HepG2 (cell line): ENCODE data around the gene NDUFAF3. TPM values are rescaled to one million over a fixed set of nuclear protein-coding genes. Genes with fewer than 3 reads are reported as not detected.
A peak's percentile ranks its signal among the peaks of the same experiment; 100 is the strongest.

Experiments used
- CENPX ChIP-seq: sonication (generic); formaldehyde crosslinking; IDR thresholded peaks from 2 replicates; pipeline ENCODE4 v1.9.0; 2021; ENCODE audit warnings: mild to moderate bottlenecking, missing genetic modification reagents, moderate library complexity
- GTF2F1 ChIP-seq: fragments of 150-350 bp; IDR thresholded peaks from 2 replicates; pipeline ENCODE4 v1.6.1; 2014; ENCODE audit warnings: low read length
- MIXL1 ChIP-seq: IDR thresholded peaks from 2 replicates; pipeline ENCODE4 v1.6.1; 2016
- MXI1 ChIP-seq: IDR thresholded peaks from 3 replicates; pipeline ENCODE4 v1.6.1; 2012; ENCODE audit warnings: low read depth, low read length, inconsistent platforms, borderline replicate concordance
- SALL1 ChIP-seq: sonication (generic); formaldehyde crosslinking; IDR thresholded peaks from 2 replicates; pipeline ENCODE4 v1.8.0; 2022; ENCODE audit warnings: mild to moderate bottlenecking, missing genetic modification reagents
- SATB2 ChIP-seq: sonication (generic); formaldehyde crosslinking; IDR thresholded peaks from 2 replicates; pipeline ENCODE4 v1.5.0; 2020; ENCODE audit warnings: missing genetic modification reagents
- THAP8 ChIP-seq: sonication (generic); formaldehyde crosslinking; IDR thresholded peaks from 2 replicates; pipeline ENCODE4 v1.5.1; 2020; ENCODE audit warnings: missing genetic modification reagents, mild to moderate bottlenecking, borderline replicate concordance
- ZBTB14 ChIP-seq: sonication (generic); formaldehyde crosslinking; IDR thresholded peaks from 2 replicates; pipeline ENCODE4 v1.4.0; 2020; ENCODE audit warnings: missing genetic modification reagents
- ZFP41 ChIP-seq: sonication (generic); formaldehyde crosslinking; IDR thresholded peaks from 2 replicates; pipeline ENCODE4 v1.4.0; 2020; ENCODE audit warnings: mild to moderate bottlenecking, missing genetic modification reagents, borderline replicate concordance
- ZNF142 ChIP-seq: sonication (generic); formaldehyde crosslinking; IDR thresholded peaks from 2 replicates; pipeline ENCODE4 v1.4.0; 2020; ENCODE audit warnings: missing genetic modification reagents
- ZNF556 ChIP-seq: sonication (generic); formaldehyde crosslinking; IDR thresholded peaks from 2 replicates; pipeline ENCODE4 v1.4.0; 2020; ENCODE audit warnings: mild to moderate bottlenecking, missing genetic modification reagents, borderline replicate concordance
- ZNF614 ChIP-seq: IDR thresholded peaks from 2 replicates; pipeline ENCODE4 v1.6.1; 2018; ENCODE audit warnings: missing biosample characterization, missing genetic modification reagents, inconsistent platforms, borderline replicate concordance
- polyA plus RNA-seq, 8 experiments: library from polyadenylated mRNA; depleted of rRNA in 3 of 8; stranded (reverse) in 7 of 8; unstranded in 1 of 8; fragments of >200 nt; fragmentation: Illumina TruSeq in 4 of 8; extraction: Trizol in 4 of 8; gene quantifications; 2 replicates each; pipeline versions ENCODE4 v1.2.1 to v1.2.3, GENCODE V29; 2011 to 2016; ENCODE audit warnings: low read depth in 4 of 8, missing spikeins in 1 of 8, mixed read lengths in 1 of 8; ENCODE audit not compliant: insufficient read depth in 1 of 8
- total RNA-seq, 5 experiments: library from RNA; depleted of rRNA; stranded (reverse); fragments of >200 nt; fragmentation: Illumina TruSeq; extraction: Trizol; gene quantifications; 2 replicates each; pipeline ENCODE4 v1.2.3, GENCODE V29; 2016; ENCODE audit warnings: low read depth in 1 of 5
- TF ChIP-seq, protein P1 (sequence below): IDR thresholded peaks from 2 replicates; pipeline ENCODE4 v1.6.1; 2016
- TF ChIP-seq, protein P2 (sequence below): sonication (generic); formaldehyde crosslinking; IDR thresholded peaks from 2 replicates; pipeline ENCODE4 v1.5.1; 2020; ENCODE audit warnings: mild to moderate bottlenecking, missing genetic modification reagents

The NDUFAF3 gene
- total and polyA plus RNA-seq, 2 of the 13 experiments (the other 11 are each of a cell fraction or from before 2014, with no cell fraction given) = 39.0 to 50.0 TPM

DNA sequence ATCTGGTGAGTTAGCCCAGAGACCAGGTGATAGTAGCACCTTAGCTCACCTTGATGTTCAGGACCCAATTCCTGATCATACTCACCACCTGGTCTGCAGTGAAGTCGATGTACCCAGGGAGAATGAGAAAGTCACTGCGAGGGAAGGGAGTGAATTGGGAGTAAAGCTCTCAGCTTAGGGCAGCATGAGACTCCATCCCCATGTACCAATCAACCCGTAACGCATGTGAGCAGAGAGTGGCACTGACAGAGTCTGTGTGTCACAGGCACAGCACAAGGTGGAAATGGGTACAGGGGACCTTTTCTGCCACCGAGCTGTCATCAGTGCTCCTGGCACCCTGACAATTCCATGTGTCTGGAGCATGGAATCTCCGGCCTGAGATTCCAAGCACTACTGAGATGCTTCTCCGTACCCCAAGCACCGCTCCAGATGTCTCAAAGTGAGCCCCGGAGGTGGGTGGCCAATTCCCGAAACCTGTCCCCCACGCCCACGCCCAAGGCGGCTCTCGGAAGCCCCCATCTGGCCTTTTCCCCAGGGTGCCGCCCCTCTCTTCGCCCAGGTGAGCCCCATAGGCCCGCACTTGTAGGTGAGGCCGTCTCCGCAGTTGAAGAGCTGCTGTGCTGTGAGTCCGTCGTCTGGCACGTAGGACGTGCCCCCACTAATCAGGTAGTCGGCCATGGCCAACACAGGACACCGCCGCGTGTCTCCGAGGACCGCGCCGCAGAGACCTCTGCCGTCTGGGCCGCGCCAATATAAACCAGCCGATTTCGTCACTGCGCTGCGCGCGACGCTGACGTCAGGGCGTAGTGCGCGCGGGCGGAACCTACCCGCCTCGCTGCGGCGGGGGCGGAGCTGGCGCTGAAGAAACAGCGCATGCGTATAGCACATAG is 7.0 kb downstream of the NDUFAF3 start, which contains the start of gene IMPDH2 (continued):
- TF ChIP-seq ZNF142 (CRISPR knock-in tag) (peak; percentile 64; the same call in 1 of the 2 replicates), MIXL1 (CRISPR knock-in tag) (0 out of 2 replicates have a peak, but pooled peaks have one; percentile 75), ZNF614 (CRISPR knock-in tag) (peak; percentile 84), THAP8 (CRISPR knock-in tag) (no peak), ZBTB14 (peak; percentile 67), GTF2F1 (no peak), ZFP41 (no peak; the same call in 1 of the 2 replicates), MXI1 (peak; percentile 81; the same call in 1 of the 3 replicates), CENPX (CRISPR knock-in tag) (no peak), SATB2 (0 out of 2 replicates have a peak, but pooled peaks have one; percentile 63), ZNF556 (CRISPR knock-in tag) (peak; percentile 84; the same call in 1 of the 2 replicates), SALL1 (CRISPR knock-in tag) (peak; percentile 89)
- TF ChIP-seq, protein P1, sequence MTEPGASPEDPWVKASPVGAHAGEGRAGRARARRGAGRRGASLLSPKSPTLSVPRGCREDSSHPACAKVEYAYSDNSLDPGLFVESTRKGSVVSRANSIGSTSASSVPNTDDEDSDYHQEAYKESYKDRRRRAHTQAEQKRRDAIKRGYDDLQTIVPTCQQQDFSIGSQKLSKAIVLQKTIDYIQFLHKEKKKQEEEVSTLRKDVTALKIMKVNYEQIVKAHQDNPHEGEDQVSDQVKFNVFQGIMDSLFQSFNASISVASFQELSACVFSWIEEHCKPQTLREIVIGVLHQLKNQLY (CRISPR knock-in tag) = peak; percentile 51; the same call in 1 of the 2 replicates
- TF ChIP-seq, protein P2, sequence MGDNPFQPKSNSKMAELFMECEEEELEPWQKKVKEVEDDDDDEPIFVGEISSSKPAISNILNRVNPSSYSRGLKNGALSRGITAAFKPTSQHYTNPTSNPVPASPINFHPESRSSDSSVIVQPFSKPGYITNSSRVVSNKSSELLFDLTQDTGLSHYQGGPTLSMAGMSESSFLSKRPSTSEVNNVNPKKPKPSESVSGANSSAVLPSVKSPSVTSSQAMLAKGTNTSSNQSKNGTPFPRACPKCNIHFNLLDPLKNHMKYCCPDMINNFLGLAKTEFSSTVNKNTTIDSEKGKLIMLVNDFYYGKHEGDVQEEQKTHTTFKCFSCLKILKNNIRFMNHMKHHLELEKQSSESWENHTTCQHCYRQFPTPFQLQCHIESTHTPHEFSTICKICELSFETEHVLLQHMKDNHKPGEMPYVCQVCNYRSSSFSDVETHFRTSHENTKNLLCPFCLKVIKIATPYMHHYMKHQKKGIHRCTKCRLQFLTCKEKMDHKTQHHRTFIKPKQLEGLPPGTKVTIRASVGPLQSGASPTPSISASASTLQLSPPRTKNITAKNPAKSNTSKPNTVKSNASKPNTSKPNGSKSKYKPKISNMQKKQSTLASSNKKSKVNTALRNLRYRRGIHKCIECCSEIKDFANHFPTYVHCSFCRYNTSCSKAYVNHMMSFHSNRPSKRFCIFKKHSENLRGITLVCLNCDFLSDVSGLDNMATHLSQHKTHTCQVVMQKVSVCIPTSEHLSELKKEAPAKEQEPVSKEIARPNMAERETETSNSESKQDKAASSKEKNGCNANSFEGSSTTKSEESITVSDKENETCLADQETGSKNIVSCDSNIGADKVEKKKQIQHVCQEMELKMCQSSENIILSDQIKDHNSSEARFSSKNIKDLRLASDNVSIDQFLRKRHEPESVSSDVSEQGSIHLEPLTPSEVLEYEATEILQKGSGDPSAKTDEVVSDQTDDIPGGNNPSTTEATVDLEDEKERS = peak; percentile 78; the same call in 1 of the 2 replicates
